SJSA1 (cell line): Measurements from ENCODE around the gene PLTP. TPM values are rescaled to one million over a fixed set of nuclear protein-coding genes. Genes with fewer than 3 reads are reported as not detected.

ENCODE experiments used
- DNase-seq, 2 experiments: peaks; one replicate each; pipeline ENCODE4 v3.0.0-alpha.2; 2015 to 2020; ENCODE audit warnings: low spot score in 2 of 2, low read depth in 1 of 2
- H3K27ac ChIP-seq: fragments of 250-450 bp; sonication (Bioruptor Pico); 2 replicates; pipeline ENCODE4 v1.5.1; 2020; ENCODE audit warnings: mild to moderate bottlenecking, moderate library complexity
- H3K27me3 ChIP-seq: fragments of 250-450 bp; sonication (Bioruptor Pico); replicated peaks from 2 replicates; pipeline ENCODE4 v1.5.1; 2020; ENCODE audit warnings: mild to moderate bottlenecking, moderate library complexity
- H3K36me3 ChIP-seq: fragments of 250-450 bp; sonication (Bioruptor Pico); 2 replicates; pipeline ENCODE4 v1.5.1; 2020; ENCODE audit warnings: mild to moderate bottlenecking
- H3K4me1 ChIP-seq: fragments of 250-450 bp; sonication (Bioruptor Pico); replicated peaks from 2 replicates; pipeline ENCODE4 v1.6.1; 2021; ENCODE audit warnings: mild to moderate bottlenecking
- H3K4me3 ChIP-seq: fragments of 250-450 bp; sonication (Bioruptor Pico); 2 replicates; pipeline ENCODE4 v1.5.1; 2020; ENCODE audit warnings: mild to moderate bottlenecking
- H3K9me3 ChIP-seq: fragments of 250-450 bp; sonication (Bioruptor Pico); replicated peaks from 2 replicates; pipeline ENCODE4 v1.5.1; 2020; ENCODE audit warnings: mild to moderate bottlenecking
- total RNA-seq: library from RNA; depleted of rRNA; stranded (reverse); fragments of >200 nt; shearing (Covaris generic); gene quantifications from 2 replicates; pipeline ENCODE4 v1.2.3, GENCODE V29; 2014; rRNA removed

PLTP gene
- total RNA-seq, 1 experiment from 2014 or later, result 6.6 TPM

GRCh38 chr20:45853484-45853883 lies 58.5 kb downstream of the PLTP start:
- no peak overlapping the region for H3K4me3 ChIP-seq
- DNase-seq, result no peak
- H3K9me3 ChIP-seq, result no peaks in the 10 kb centered on the region

GRCh38 chr20:45852326-45852725 lies 59.6 kb downstream of the PLTP start:
- DNase-seq, result no peak
- H3K36me3 ChIP-seq, result peaks cover 40% of the 10 kb centered on the region
- H3K27ac ChIP-seq, result no peak overlapping the region
- H3K4me1 ChIP-seq, result peaks cover 9% of the 10 kb centered on the region
- no peaks in the 10 kb centered on the region for H3K9me3 ChIP-seq
- no peaks in the 10 kb centered on the region for H3K27me3 ChIP-seq
- no peak overlapping the region for H3K4me3 ChIP-seq

More at GRCh38 chr20:45853484-45853883, 58.5 kb downstream of the PLTP start:
- Histone ChIP-seq H3K36me3 (peaks cover 33% of the 10 kb centered on the region), H3K27ac (no peak overlapping the region), H3K27me3 (no peaks in the 10 kb centered on the region), H3K4me1 (peaks cover 15% of the 10 kb centered on the region)

GRCh38 chr20:45851501-45851900 lies 60.5 kb downstream of the PLTP start:
- Histone ChIP-seq H3K9me3 (no peaks in the 10 kb centered on the region), H3K4me3 (no peak overlapping the region), H3K27ac (no peak overlapping the region), H3K4me1 (peaks cover 8% of the 10 kb centered on the region), H3K36me3 (peaks cover 40% of the 10 kb centered on the region), H3K27me3 (no peaks in the 10 kb centered on the region)
- DNase-seq, result no peak

- H3K9me3 ChIP-seq, result no peaks in the 10 kb centered on the region
- no peak overlapping the region for H3K4me3 ChIP-seq
- no peak for DNase-seq
- no peak overlapping the region for H3K27ac ChIP-seq
- peaks cover 2% of the 10 kb centered on the region; the same call in 1 of the 2 replicates for H3K4me1 ChIP-seq
- no peaks in the 10 kb centered on the region for H3K27me3 ChIP-seq
- H3K36me3 ChIP-seq, result peaks cover 44% of the 10 kb centered on the region
Observed at GRCh38 chr20:45850926-45851325, 61.0 kb downstream of the PLTP start.

GRCh38 chr20:45850238-45850637 lies 61.7 kb downstream of the PLTP start:
- H3K27ac ChIP-seq, result no peak overlapping the region
- DNase-seq, result no peak
- H3K27me3 ChIP-seq, result no peaks in the 10 kb centered on the region
- H3K36me3 ChIP-seq, result peaks cover 48% of the 10 kb centered on the region
- no peak overlapping the region for H3K4me3 ChIP-seq
- H3K9me3 ChIP-seq, result no peaks in the 10 kb centered on the region
- no peaks in the 10 kb centered on the region for H3K4me1 ChIP-seq

GRCh38 chr20:45848969-45849582 lies 62.9 kb downstream of the PLTP start:
- no peak overlapping the region for H3K4me3 ChIP-seq

More at GRCh38 chr20:45848969-45849582, 62.9 kb downstream of the PLTP start:
- Histone ChIP-seq H3K27me3 (no peaks in the 10 kb centered on the region), H3K36me3 (peaks cover 49% of the 10 kb centered on the region), H3K9me3 (no peaks in the 10 kb centered on the region), H3K4me1 (no peaks in the 10 kb centered on the region), H3K27ac (no peak overlapping the region)
- no peak for DNase-seq

Other genes starting within 250 kb of the PLTP start
- gene WFDC11, start 241.9 kb downstream of the PLTP start, total RNA-seq, result not detected in 2 replicates
- not detected in 2 replicates for gene WFDC13, start 210.1 kb downstream of the PLTP start, total RNA-seq
- gene WFDC10B, start 207.1 kb downstream of the PLTP start, total RNA-seq, result not detected in 2 replicates
- gene SPINT4, start 189.8 kb downstream of the PLTP start, total RNA-seq, result not detected in 2 replicates
- not detected in 2 replicates for gene WFDC3, start 120.3 kb downstream of the PLTP start, total RNA-seq
- gene DNTTIP1, start 120.2 kb downstream of the PLTP start, total RNA-seq, result 11.1 and 19.2 TPM in 2 replicates
- 187 and 249 TPM in 2 replicates for gene UBE2C, start 99.5 kb downstream of the PLTP start, total RNA-seq
- not detected in 2 replicates for gene TNNC2, start 84.8 kb downstream of the PLTP start, total RNA-seq
- gene SNX21, start 78.4 kb downstream of the PLTP start, total RNA-seq, result 19.7 and 55.0 TPM in 2 replicates
- 41.8 and 56.3 TPM in 2 replicates for gene ACOT8, start 54.8 kb downstream of the PLTP start, total RNA-seq
- 3.6 and 4.9 TPM in 2 replicates for gene ZSWIM3, start 54.5 kb downstream of the PLTP start, total RNA-seq
- 3.9 and 11.7 TPM in 2 replicates for gene ZSWIM1, start 30.9 kb downstream of the PLTP start, total RNA-seq
- gene SPATA25, start 24.5 kb downstream of the PLTP start, total RNA-seq, result 0.89 TPM in 1 of 2 replicates, not detected in the other
- gene NEURL2, start 20.9 kb downstream of the PLTP start, total RNA-seq, result 1.9 and 2.7 TPM in 2 replicates
- gene CTSA, start 20.8 kb downstream of the PLTP start, total RNA-seq, result 50.2 and 76.8 TPM in 2 replicates
- 5.2 and 9.6 TPM in 2 replicates for gene PCIF1, start 22.5 kb upstream of the PLTP start, total RNA-seq
- 8.1 and 12.2 TPM in 2 replicates for gene ZNF335, start 60.0 kb upstream of the PLTP start, total RNA-seq
- not detected in 2 replicates for gene MMP9, start 96.8 kb upstream of the PLTP start, total RNA-seq
- not detected in 2 replicates for gene SLC12A5, start 117.1 kb upstream of the PLTP start, total RNA-seq
- 17.0 and 25.8 TPM in 2 replicates for gene NCOA5, start 177.8 kb upstream of the PLTP start, total RNA-seq
- 0.05 TPM in 1 of 2 replicates, not detected in the other for gene CD40, start 206.2 kb upstream of the PLTP start, total RNA-seq